K562 (cell line): ENCODE data around the gene DENND10. TPM values are rescaled to one million over a fixed set of nuclear protein-coding genes. Genes with fewer than 3 reads are reported as not detected.

Experiments used
- ATF6 ChIP-seq: sonication (generic); formaldehyde crosslinking; IDR thresholded peaks from 2 replicates; pipeline ENCODE4 v1.4.0; 2020; ENCODE audit warnings: mild to moderate bottlenecking, missing genetic modification reagents
- BCOR ChIP-seq: fragments of 450-650 bp; IDR thresholded peaks from 2 replicates; pipeline ENCODE4 v1.6.1; 2016
- KLF16 ChIP-seq: IDR thresholded peaks from 2 replicates; pipeline ENCODE4 v1.6.1; 2016; ENCODE audit warnings: antibody characterized with exemption
- L3MBTL2 ChIP-seq: fragments of 450-650 bp; IDR thresholded peaks from 2 replicates; pipeline ENCODE4 v1.6.1; 2016; ENCODE audit warnings: mild to moderate bottlenecking, moderate library complexity
- NELFE ChIP-seq: IDR thresholded peaks from 2 replicates; pipeline ENCODE4 v1.6.1; 2011; ENCODE audit warnings: mild to moderate bottlenecking; ENCODE audit not compliant: insufficient read depth, insufficient read length
- NFIX ChIP-seq: fragments of 250-450 bp; sonication (Bioruptor Pico); IDR thresholded peaks from 2 replicates; pipeline ENCODE4 v1.4.0; 2020; ENCODE audit warnings: low read depth, mild to moderate bottlenecking, moderate library complexity
- PRDM10 ChIP-seq: fragments of 450-650 bp; IDR thresholded peaks from 2 replicates; pipeline ENCODE4 v1.6.1; 2018; ENCODE audit not compliant: partially characterized antibody
- SOX6 ChIP-seq: fragments of 450-650 bp; IDR thresholded peaks from 2 replicates; pipeline ENCODE4 v1.6.1; 2014; ENCODE audit warnings: mild to moderate bottlenecking
- THAP12 ChIP-seq: fragments of 250-450 bp; sonication (Bioruptor Pico); IDR thresholded peaks from 2 replicates; pipeline ENCODE4 v1.9.0; 2021; ENCODE audit warnings: mild to moderate bottlenecking, inconsistent platforms
- ZBTB2 ChIP-seq: fragments of 450-650 bp; IDR thresholded peaks from 2 replicates; pipeline ENCODE4 v1.6.1; 2016; ENCODE audit warnings: antibody characterized with exemption
- ZNF121 ChIP-seq: sonication (generic); formaldehyde crosslinking; conservative IDR thresholded peaks from 2 replicates; pipeline ENCODE4 v1.8.0; 2022; ENCODE audit warnings: missing genetic modification reagents
- polyA plus RNA-seq, 8 experiments: library from polyadenylated mRNA; depleted of rRNA in 4 of 8; stranded (reverse) in 5 of 8; unstranded in 3 of 8; fragments of >200 nt; fragmentation: Nextera tagmentation in 2 of 8; fragmentation: Illumina TruSeq in 1 of 8; extraction: Ambion mirVana in 2 of 8; extraction: Trizol in 1 of 8; gene quantifications; 2 replicates each; pipeline versions ENCODE4 v1.2.1 to v1.2.3, GENCODE V29; 2011 to 2014; ENCODE audit warnings: inconsistent platforms in 1 of 8, missing spikeins in 1 of 8
- total RNA-seq, 7 experiments: library from RNA; depleted of rRNA in 6 of 7; stranded (reverse); fragments of >200 nt in 6 of 7; fragmentation: Illumina TruSeq in 2 of 7; extraction: Trizol in 2 of 7; gene quantifications; 2 replicates each; pipeline versions ENCODE4 v1.2.1 to v1.2.3, GENCODE V29; 2011 to 2021; ENCODE audit warnings: low replicate concordance in 1 of 7

DENND10 gene
- total and polyA plus RNA-seq, 9 of the 15 experiments (the other 6 are each of a cell fraction or from before 2014, with no cell fraction given) = 9.4 to 20.0 (median 12.5) TPM

GRCh38 chr10:119162452-119163092 lies 58.7 kb downstream of the DENND10 start (continued):
- TF ChIP-seq ZNF121 (peak; percentile 98), NELFE (no peak), THAP12 (CRISPR knock-in tag) (no peak), SOX6 (peak; percentile 57; the same call in 1 of the 2 replicates), L3MBTL2 (peak; percentile 49; the same call in 1 of the 2 replicates), NFIX (CRISPR knock-in tag) (no peak), PRDM10 (no peak), ZBTB2 (no peak), BCOR (peak; percentile 81), ATF6 (CRISPR knock-in tag) (no peak), KLF16 (no peak)
